GM19372 (cell line): Measurements from ENCODE around the gene CBLIF.
"Not testable (repeated sequence)": the region's sequence is repeated elsewhere in the genome, so short reads cannot be mapped to it uniquely, and the experiment has no call there.

ENCODE experiments used
- ATAC-seq: cut with Tn5 transposase; IDR thresholded peaks from one replicate; pipeline ENCODE4 v1.9.1; 2021; ENCODE audit warnings: mild to moderate bottlenecking, low read depth, moderate library complexity; ENCODE audit not compliant: unreplicated experiment

CBLIF gene

GRCh38 chr11:59845399-59845798 is at the start of gene CBLIF:
Gene CBLIF (minus strand): TSS chr11:59845499. CDS start chr11:59845453, 46 bp downstream.
- ATAC-seq = no peak

- no peak for ATAC-seq
Observed at GRCh38 chr11:59894616-59895015, 49.3 kb upstream of the CBLIF start.

DNA sequence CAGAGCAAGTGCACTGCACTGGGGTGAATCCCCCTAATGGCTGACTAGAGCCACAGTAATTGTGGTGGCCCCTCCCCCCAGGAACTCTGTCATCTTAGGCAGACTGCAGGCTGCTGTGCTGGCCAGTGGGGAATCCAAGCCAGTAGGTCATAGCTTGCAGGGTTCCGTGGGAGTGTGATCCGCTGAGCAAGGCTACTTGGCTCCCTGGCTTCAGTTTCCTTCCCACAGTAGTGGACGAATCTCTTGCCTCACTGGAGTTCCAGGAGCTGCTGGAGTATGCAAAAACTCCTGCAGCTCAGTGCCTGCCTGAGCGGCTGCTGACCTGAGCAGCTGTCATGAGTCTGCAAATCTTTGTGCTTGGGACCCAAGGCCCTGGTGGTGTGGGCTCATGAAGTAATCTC is 46.5 kb upstream of the CBLIF start:
- no peak for ATAC-seq

GRCh38 chr11:59887156-59887555 is 41.9 kb upstream of the CBLIF start:
- not testable (repeated sequence) for ATAC-seq

GRCh38 chr11:59883597-59883996 is 38.3 kb upstream of the CBLIF start:
- ATAC-seq = no peak

- ATAC-seq = no peak
Observed at GRCh38 chr11:59879567-59879966, 34.3 kb upstream of the CBLIF start.

DNA sequence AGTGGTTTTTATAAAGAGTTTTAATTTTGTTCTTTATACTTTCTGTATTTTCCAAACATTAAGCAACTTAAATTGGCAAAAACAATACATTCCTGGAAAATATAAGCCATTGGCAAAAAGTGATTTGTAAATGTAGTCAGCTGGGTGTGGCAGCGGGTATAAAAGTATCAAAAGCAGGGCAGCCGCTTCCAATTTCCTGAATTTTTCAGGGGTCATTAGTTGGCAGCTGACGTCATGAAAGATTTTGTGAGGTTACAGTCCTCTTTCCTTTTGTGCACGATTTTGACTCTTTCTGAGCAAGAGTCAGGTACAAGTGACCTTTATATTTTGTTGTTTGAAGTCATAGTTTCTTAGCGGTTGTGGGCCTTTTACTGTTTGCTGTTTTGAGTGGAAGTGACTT is 33.3 kb upstream of the CBLIF start, which contains the start of gene OOSP3:
TSS of gene OOSP3 (plus strand) at position 208 of the 400 bp plus-strand sequence. CDS start at position 235, 27 bp downstream.
- no peak for ATAC-seq

DNA sequence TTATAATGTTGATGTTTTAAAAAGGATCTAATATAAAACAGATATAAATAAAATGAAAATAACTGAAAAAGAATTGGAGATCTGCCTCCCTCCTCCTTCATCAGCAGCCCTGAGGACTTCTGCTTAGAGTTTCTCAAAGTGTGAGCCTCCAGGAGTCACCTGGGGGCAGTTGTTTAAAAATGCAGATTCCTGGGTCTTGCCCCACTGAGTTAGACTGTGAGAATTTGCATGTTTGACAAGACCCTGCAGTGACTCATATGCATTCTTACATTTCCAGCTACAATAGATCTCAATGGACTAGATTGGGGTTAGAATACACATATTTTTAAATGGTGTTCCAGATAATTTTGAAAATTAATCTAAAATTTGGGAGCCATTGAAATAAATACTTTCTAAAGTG is 32.5 kb upstream of the CBLIF start:
- ATAC-seq = no peak

DNA sequence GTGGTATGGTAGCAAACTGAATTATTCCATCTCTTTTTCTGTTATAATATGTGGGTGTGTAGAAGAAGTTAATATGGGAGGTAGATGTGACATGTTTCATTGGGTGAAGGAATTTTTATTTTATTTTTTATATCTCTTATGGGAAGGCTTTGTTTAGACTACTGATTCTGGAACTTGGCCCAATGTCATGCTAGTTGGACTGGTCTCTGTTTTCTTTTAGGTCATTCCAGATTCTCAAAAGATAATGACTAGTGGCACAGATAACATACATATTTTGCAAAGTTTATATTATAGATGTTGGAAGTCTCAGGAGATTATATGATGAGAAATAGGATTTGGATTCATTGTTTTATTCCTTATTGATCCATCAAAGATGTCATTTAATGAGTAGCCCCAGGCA is 32.0 kb upstream of the CBLIF start:
- ATAC-seq = no peak

- no peak for ATAC-seq
Observed at GRCh38 chr11:59875856-59876519, 30.7 kb upstream of the CBLIF start.

DNA sequence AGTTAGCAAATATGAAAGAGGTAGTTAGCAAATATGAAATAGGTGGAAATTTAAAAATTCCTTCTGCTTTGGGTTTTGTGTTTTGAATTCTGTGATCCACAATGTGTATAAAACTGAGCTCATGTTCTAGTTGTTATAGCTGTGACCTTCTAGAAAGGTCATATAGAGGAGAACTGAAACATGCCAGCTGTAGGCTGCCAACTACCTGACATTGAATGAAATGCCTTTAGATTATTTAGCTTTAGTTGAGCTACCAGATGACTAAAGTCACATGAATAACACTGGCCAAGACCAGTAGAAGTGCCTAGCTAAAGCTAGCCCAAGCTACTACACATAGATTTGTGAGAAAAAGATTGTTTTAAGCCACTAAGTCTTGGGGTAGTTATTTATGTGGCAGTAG is 26.8 kb upstream of the CBLIF start:
- ATAC-seq = no peak

GRCh38 chr11:59867946-59868345 is 22.6 kb upstream of the CBLIF start:
- no peak for ATAC-seq

DNA sequence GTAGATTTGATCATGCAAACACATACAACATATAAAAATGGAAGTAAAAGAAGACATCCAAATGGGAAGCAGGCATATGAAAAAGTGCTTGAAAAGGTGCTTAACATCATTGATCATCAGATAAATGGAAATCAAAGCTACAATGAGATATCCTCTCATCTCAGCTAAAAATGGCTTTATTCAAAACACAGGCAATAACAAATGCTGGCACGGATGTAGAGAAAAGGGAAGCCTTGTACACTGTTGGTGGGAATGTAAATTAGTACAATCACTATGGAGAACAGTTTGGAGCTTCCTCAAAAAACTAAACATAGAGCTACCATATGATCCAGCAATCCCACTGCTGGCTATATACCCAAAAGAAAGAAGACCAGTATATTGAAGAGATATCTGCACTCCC is 21.5 kb upstream of the CBLIF start:
- ATAC-seq = no peak

DNA sequence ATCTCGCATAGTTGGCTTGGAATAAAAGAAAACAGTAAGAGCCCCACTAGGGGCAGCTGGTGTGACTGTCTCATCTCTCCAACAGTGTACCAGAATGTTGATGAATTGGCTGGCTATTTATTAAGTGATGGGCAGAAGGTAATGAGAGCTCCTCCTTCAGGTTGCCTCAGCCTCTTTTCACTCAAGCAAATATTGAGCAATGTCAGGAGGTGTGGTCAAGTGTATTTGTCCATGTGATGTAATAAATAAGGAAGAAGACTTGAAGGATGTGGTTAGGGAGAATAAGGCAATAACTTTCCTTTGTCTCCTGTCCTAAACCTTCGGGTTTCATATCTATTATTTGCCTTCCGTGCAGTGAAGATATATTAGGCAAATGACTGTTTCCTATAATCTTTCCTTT is 21.1 kb upstream of the CBLIF start, which contains the start of gene TCN1:
TSS of gene TCN1 (minus strand) at position 91 of the 400 bp plus-strand sequence. CDS start at position 74, 17 bp downstream.
- ATAC-seq = no peak

DNA sequence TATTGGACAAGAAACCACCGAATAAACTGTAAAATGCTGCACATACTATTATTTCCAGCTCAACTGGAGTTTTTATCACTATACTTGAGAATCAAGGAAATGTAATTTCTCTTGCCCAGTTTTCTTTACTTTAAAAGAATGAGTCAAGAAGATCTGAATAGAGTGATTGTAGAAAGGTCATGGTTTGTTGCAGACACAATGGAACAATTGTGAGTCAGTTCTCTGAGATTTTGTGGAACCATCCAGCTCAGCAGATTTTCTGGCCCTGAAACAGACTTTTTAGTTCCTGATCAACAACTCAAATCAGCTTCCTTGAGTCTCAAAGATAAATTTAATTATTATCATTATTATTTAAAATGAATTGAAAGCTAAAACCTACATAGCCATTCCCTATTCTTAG is 19.7 kb upstream of the CBLIF start:
- ATAC-seq = no peak

- ATAC-seq = no peak
Observed at GRCh38 chr11:59862252-59862651, 17.0 kb upstream of the CBLIF start.

GRCh38 chr11:59859673-59860072 is 14.4 kb upstream of the CBLIF start:
- no peak for ATAC-seq

DNA sequence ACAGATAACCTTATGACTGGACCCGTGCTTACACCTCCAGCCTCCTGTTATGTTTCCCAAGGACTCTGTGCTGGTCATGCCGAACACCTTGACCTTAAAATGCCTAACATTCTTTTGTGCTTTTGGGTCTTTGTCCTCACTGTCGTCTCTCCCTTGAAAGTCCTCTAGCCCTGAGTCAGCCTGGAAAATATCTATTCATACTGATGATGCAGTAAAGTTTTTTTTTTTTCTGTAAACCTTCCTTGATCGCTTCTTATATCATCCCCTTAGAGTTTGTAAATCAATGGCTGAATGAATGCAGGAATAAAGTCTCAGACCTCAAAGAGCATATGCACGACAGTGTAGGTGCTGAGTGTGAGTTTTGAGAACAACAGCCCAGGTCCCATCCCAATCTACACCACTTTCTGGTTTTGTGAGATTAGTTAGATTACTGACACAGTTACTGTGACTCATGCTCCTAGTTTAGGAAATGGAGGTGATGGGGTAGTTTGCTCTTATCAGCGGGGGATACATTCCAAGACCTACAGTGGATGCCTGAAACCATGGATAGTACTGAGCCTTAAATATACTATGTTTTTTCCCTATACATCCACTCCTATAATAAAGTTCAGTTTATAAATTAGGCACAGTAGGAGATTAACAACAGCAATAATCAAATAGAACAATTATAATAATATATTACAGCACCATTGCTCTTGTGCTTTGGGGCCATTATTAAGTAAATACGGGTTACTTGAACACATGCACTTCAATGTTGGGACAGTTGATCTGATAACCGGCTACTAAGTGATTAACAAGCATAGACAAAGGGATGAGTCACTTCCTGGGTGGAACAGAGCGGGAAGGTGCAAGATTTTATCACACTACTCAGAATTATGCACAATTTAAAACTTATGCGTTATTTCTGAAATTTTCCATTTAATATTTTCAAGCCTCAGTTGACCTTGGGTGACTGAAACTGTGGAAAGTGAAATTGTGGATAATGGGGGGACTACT is 12.4 kb upstream of the CBLIF start:
- ATAC-seq = no peak

DNA sequence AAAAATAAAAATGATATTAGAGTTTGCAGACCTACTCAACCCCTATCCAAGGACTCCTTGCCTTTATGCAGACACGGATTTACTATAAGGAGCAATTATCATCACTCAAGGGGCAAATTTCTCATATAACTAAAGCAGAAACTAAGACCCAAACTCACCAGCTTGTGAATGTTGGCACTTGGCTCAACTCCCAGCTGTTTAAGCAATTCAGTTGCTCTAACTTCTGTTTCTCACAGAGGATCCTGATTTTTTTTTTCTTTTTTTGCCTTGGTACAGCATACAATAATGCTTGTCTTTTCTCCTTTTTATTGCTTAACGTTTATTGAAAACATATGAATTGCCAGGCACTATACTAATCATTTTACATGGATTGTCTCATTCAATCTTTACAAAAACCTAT is 9.6 kb upstream of the CBLIF start:
- ATAC-seq = no peak

DNA sequence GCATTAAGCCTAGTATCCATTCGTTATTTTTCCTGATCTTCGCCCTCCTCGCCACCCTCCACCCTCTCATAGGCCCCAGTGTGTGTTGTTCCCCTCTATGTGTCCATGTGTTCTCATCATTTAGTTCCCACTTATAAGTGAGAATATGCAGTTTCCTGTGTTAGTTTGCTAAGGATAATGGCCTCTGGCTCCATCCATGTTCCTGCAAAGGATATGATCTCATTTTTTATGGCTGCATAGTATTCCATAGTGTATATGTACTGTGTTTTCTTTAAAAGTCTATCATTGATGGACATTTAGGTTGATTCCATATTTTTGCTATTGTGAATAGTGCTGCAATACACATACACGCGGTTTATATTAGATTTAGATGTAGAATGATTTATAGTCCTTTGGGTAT is 6.1 kb upstream of the CBLIF start:
- ATAC-seq = not testable (repeated sequence)

DNA sequence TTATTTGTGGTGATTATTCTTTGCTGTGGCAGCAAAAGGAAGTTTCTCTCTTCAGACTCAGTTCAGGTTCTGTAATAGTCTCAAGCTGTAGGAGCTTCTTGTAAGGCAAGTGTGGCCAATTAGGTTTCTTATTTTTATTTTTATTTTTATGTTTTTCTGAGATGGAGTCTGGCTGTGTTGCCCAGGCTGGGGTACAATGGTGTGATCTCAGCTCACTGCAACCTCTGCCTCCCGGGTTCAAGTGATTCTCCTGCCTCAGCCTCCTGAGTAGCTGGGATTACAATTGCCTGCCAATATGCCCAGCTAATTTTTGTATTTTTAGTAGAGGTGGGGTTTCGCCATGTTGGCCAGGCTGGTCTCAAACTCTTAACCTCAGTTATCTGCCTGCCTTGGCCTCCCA is 4.3 kb upstream of the CBLIF start:
- not testable (repeated sequence) for ATAC-seq
